ENCODE data around the gene PITX2.

PITX2 gene

DNA sequence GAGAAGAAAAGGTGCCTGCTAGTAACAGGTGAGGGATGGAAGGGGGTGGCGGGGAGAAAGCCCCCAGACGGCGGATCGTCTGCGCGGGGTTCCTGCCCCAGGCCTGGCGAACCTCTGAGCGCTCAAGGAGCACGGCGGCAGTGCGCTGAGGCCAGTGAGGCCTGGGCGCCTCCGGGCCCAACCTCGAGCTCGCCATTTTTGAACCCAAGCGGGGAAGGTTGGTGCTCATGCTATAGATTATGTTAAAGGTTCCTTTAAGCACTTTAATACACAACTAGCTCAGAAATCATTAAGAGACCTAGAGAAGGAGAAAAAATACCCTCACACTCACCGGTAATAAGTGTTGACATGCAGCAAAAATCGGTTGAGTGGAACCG lies 7.9 kb downstream of the PITX2 start:
- no peak overlapping the region for H3K4me3 ChIP-seq (replicated peaks; ENCODE audit: low read depth, low read length)
- TF ChIP-seq, protein P1, sequence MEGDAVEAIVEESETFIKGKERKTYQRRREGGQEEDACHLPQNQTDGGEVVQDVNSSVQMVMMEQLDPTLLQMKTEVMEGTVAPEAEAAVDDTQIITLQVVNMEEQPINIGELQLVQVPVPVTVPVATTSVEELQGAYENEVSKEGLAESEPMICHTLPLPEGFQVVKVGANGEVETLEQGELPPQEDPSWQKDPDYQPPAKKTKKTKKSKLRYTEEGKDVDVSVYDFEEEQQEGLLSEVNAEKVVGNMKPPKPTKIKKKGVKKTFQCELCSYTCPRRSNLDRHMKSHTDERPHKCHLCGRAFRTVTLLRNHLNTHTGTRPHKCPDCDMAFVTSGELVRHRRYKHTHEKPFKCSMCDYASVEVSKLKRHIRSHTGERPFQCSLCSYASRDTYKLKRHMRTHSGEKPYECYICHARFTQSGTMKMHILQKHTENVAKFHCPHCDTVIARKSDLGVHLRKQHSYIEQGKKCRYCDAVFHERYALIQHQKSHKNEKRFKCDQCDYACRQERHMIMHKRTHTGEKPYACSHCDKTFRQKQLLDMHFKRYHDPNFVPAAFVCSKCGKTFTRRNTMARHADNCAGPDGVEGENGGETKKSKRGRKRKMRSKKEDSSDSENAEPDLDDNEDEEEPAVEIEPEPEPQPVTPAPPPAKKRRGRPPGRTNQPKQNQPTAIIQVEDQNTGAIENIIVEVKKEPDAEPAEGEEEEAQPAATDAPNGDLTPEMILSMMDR (IDR thresholded peaks at IDR 0.05; ENCODE audit: low read length, missing control alignments): no peak
- DNase-seq (ENCODE audit: low read depth): no peak

- H3K4me3 ChIP-seq (replicated peaks; ENCODE audit: low read depth, low read length): no peak overlapping the region
- DNase-seq (ENCODE audit: low read depth): no peak
- TF ChIP-seq, protein P1 (IDR thresholded peaks at IDR 0.05; ENCODE audit: low read length, missing control alignments): no peak
Measured at GRCh38 chr4:110614173-110614963, 8.5 kb downstream of the PITX2 start.

DNA sequence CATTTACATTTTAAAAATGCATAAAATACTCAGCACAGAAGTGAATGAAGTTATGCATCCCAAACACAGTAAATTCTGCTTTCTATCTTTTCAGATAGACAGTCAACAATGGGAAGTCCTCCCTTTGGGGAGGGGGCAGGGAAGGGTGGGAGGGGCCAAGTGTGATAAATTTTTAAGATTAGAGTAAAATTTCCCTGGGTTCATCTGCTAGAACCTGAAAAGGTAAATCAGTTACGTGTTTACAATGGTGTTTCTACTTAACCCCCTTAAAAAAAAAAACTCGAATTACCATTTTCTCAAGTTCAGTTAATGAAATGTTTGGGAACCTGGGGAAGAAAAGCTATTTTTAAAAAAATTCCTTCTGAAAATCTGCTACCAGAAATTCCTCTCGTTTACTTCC lies 9.1 kb downstream of the PITX2 start:
- H3K4me3 ChIP-seq (replicated peaks; ENCODE audit: low read depth, low read length): no peak overlapping the region
- TF ChIP-seq, protein P1 (IDR thresholded peaks at IDR 0.05; ENCODE audit: low read length, missing control alignments): no peak
- DNase-seq (ENCODE audit: low read depth): no peak

DNA sequence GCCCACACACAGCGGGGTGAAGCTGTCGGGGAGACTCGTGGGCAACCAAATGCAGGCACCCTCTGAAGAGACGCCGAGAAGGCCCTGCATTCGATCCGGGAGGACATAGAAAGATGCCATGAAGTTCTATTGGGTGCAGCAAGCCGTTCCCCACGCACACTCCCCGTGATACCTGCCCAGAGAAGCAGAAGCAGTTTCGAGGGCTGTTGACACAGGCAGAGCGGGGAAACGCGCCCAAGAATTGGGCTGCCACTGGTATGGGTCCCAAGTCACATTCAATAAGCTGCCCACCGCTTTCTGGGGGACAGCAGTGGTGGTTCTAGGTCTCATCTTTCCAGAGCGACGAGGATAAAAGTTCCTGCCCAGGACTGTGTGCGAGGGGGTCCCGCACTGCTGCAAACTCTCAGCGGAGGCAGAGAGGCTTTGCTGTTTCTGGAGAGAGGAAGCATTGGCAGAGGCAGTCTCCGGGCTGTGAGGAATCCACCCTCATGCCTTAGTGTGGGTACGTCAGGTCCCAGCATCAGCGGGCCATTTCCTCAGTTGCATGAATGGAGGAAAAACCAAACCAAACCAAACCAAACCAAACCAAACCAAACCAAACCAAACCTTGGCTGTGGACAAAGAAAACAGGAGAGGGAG lies 10.1 kb downstream of the PITX2 start:
- H3K4me3 ChIP-seq (replicated peaks; ENCODE audit: low read depth, low read length): no peak overlapping the region
- TF ChIP-seq, protein P1 (IDR thresholded peaks at IDR 0.05; ENCODE audit: low read length, missing control alignments): no peak
- DNase-seq (ENCODE audit: low read depth): no peak

- no peak overlapping the region for H3K4me3 ChIP-seq (replicated peaks; ENCODE audit: low read depth, low read length)
- DNase-seq (ENCODE audit: low read depth): no peak
Measured at GRCh38 chr4:110611968-110612447, 10.9 kb downstream of the PITX2 start.

DNA sequence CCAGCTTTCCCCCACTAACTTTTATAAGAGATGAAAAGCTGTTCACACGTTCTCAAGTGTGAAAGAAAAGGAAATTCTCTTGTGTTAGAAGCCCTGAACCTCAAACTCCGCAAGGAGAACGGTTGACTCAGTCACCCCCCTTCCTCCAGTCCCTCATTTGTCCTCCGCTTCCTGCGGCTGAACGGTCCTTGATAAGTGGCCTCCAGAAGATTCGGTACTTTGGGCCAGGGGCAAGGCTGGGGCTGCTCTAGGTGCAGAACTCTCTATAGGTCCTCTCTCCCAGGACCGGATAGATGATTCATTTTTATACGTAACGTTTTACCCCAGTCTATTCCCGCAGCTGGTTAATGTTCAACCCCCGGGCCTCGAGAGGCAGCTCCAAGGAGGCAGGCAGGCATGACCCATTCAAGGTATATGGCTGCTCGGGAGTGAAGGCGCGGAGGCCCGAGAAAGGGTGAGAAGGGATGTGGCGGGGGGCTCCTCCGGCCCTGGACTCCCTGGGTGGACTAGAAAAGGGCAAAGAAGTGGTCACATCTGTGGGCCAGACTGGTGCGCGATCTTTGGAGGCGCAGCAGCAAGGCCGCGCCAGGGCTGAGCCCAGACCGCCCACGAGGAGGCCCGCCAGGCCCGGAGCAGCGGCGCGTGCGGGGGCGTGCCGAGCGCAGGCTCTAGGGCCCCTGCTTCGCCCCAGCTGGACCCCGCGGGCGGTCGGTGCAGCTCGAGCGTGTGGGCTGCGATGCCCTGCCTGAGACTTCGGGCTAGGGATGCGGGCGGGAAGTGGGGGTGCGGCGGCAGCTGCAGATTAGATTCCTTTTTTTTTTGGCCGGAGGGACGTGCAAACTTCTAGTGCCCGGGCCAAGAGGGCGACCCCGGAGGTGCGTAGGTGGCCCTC lies 11.7 kb downstream of the PITX2 start:
- no peak for DNase-seq (ENCODE audit: low read depth)
- H3K4me3 ChIP-seq (replicated peaks; ENCODE audit: low read depth, low read length): no peak overlapping the region
- TF ChIP-seq, protein P1 (IDR thresholded peaks at IDR 0.05; ENCODE audit: low read length, missing control alignments): no peak

More at GRCh38 chr4:110611968-110612447, 10.9 kb downstream of the PITX2 start:
- TF ChIP-seq, protein P1 (IDR thresholded peaks at IDR 0.05; ENCODE audit: low read length, missing control alignments): no peak
